ENCODE results near the gene ZSWIM6.

Gene ZSWIM6

GRCh38 chr5:61306531-61307131, 25.4 kb upstream of the ZSWIM6 start:
- no peak for DNase-seq

- DNase-seq: no peak
These were observed 24.9 kb upstream of the ZSWIM6 start for GRCh38 chr5:61307191-61307590.

GRCh38 chr5:61307611-61308010, 24.4 kb upstream of the ZSWIM6 start:
- no peak for DNase-seq

GRCh38 chr5:61308712-61309111, 23.3 kb upstream of the ZSWIM6 start:
- DNase-seq: no peak

GRCh38 chr5:61309115-61309514, 22.9 kb upstream of the ZSWIM6 start:
- no peak for DNase-seq

DNA sequence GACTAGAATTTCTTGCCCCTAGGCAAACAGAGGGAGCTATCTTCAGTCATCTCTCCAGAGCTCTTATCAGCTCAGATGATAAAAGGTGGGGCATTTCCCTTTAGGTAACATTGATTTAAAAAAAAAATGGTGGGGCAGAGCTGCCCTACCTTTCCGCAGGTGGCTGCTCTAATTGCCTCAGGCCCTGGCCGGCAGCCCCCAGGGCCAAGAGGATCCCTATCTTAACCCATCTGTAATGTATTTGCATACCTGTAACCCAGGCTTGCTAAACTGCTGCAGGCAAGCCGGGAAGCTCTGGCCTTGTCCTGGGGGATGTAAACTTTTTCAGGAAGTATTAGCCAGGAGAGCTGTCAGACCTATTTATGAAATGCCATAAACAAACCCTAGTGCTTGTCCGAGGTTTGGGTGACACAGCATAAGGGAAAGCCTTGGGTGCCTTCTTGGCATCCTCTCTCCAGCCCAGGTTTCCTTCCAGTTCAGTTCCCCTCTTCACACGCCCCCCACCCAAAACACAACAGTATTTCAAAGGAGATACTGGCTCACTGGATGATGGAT, 20.9 kb upstream of the ZSWIM6 start:
- no peak for DNase-seq

DNA sequence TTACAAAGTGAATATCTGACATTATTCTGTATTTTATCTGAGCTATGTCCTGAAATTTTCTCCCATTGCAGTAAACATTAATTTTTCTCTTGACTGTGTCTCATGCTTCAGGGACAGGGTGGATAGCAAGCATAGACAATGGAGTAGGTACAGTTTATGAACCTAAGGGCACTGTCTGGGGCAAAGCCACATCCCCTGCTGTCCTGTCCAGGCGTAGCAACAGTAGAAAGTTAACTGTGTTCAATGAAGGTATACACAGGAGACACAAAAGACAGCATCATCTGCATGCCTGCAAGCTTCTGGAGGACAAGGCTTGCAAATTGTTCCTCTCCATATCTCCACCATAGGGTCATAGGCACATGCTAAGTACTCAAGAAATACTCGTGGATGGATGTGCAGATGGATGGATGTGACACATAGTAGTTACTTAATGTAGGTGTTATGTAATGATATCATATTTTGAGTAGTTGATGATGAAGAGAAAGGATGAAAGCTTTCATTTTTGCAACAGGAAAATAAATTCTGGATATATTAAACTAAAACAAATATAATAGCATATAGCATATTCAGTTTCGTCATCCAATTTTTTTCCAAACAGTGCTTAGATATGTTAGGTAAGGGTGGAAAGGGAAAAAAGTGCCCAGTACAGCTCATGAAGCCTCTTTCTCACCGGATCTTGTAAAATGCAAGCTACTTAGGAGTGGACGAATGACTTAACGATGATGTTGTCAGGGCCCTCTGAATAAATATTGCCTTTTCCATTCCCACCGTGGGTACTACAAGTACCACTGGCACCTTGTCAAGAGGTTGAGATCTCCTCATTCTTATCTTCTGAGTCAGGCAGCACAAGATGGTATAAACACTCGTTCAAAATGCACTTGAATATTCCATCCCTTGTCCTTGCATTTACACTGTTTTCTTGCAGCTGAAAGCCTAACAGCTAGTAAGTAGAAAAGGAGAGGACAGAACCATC, 19.9 kb upstream of the ZSWIM6 start:
- DNase-seq: no peak

DNA sequence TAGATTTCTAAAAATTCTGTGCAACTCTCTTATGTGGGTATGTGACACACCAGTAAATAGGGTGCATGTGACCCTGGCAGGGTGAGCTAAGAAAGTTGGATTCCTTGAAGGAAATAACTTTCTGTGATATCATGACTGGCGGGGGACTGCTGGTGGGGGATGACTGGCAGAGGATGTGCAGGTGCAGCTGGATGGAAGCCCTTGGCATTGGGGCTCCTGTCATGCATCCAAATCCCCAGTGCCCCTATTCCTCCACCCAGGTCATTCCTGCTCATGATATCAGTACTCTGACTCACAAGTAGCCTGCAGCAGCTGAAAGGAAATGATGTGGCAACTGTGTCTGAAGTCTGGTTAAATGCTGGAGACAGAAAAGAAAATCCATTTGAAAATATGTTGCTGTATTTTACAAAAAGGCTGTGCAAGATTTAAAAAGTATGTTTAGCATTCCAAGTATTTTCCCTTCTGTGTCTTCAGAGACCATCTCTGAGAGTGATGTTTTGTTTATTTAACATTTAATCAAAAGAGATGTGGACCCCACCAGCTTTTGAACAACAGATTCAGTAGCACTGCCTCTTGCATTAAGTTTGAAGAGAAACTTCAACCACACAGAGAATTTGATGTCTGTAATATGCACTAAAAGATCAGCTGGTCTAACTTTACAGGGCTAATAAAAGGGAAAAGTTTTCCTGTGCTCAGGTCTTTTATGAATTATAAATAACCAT, 17.9 kb upstream of the ZSWIM6 start:
- peak in 1 of 56 donors; percentile 23 for DNase-seq

GRCh38 chr5:61318376-61318775, 13.7 kb upstream of the ZSWIM6 start:
- DNase-seq: no peak

DNA sequence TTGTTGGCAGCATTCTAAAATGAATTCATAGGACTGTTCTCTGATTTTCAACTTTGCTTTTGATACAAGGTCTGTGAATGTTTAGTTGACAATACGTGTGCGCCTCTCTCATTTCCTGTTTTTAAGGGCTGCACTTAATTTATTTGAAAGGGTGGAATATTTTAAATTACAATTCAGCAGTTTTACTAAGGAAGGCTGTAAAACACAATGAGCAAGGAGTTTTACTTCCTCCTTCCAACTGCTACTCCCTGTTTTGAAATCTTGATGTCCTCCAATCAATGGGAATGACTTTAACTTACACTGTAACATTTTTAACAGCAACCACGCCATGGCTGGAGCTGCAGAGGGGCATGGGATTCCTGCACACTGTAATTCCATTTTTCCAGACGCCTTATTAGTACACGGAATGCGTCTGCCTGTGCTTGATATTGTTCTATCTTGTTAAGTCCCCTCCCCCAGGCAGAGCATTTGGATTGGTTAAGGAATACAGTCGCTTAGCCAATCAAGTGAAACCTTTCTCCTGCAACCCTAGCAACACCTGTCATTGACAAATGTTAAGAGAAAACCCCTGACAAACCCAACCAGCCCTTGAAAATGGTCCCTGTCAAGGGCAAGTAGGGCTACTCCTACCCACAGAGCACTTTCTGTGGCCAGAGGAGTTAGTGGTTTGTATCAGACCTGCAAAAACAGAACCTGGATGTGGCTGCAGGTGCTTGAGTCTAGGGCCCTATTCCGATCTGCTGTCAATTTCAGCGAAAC, 12.5 kb upstream of the ZSWIM6 start:
- peak in 12 of 56 donors; percentile 13 to 55 (median 30) for DNase-seq

GRCh38 chr5:61320860-61321259, 11.2 kb upstream of the ZSWIM6 start:
- no peak for DNase-seq

- no peak for DNase-seq
These were observed 10.4 kb upstream of the ZSWIM6 start for GRCh38 chr5:61321669-61322068.

DNA sequence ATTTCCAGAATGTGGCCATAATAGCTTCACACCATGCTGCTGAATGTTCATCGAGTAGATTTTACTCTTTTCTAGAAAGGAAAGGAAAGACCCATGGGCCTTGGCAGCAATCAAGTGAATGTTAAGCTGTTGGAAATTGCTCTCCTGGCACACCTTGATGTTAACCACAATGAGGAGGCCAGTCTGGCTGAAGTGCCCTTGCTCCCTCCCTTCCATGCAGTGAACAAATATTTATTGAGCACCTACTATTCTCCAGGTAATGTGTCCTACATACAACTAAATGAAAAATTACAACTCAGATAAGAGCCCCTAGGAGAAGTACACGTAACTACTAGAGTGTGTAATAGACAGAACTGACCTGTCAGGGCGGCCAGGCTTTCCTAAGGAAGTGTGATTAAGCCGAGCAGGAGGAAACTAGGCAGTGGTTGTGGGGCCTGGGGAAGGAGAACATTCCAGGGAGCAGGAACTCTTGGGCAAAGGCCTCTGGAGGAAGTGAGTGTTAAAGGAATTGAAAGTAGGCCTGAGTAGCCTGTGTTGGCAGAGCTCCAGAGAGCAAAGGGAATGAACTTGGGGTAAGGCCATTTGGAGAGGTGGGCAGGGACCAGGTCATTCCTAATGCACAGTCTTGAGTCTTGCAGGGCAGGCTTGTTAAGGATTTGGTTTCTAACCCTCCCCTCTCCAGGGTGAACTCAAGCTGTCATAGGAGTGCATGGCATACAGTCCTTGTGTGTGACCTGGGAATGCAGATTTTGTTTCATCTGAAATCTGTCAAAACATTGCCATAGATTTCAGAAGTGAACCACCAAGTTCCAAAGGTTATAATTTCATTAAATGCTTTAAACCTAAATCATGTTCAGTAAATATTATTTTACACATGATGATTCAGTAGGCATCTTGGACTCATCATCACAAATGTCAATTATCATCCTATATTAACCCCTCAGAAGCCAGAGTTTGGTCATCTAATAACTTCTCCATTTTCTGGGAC, 9.0 kb upstream of the ZSWIM6 start:
- DNase-seq: peak in 1 of 56 donors; percentile 24

GRCh38 chr5:61327760-61328753, 4.0 kb upstream of the ZSWIM6 start:
- DNase-seq: no peak

DNA sequence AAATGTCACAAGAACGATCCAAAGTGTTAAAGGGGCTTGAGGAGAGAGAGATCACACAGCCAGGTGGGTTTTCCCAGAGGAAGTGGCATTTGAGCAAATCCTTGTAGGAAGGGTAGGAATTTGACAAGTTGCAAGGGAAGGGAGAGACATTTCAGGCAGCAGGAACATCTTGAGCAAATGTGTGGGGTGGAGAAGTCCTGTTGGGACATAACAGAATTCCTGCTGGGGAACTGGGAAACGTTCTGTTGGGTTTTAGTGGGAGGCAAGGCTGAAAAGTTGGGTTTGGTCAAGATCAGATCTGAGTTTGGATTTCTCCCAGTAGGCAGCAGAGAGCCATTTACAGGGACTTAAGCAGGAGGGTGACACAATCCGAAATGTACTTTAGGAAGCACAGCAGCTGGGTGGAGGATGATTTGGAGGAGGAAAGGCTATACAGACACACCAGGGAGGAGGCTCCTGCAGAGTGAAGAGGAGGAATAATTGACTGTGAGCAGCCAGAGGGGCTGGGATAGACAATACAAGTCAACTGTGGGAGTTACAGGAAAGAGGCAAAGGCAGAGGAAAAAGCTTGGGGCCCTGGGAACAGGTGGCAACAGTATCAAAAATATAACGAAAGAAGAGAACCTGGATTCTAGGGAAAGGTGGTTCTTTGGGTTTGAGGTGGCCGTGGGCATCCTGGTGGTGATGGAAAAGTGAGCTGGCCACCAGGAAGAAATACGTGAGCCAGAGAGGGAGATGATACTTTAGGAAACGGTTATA, 3.1 kb upstream of the ZSWIM6 start:
- DNase-seq: peak in 5 of 56 donors; percentile 7 to 42 (median 28)

DNA sequence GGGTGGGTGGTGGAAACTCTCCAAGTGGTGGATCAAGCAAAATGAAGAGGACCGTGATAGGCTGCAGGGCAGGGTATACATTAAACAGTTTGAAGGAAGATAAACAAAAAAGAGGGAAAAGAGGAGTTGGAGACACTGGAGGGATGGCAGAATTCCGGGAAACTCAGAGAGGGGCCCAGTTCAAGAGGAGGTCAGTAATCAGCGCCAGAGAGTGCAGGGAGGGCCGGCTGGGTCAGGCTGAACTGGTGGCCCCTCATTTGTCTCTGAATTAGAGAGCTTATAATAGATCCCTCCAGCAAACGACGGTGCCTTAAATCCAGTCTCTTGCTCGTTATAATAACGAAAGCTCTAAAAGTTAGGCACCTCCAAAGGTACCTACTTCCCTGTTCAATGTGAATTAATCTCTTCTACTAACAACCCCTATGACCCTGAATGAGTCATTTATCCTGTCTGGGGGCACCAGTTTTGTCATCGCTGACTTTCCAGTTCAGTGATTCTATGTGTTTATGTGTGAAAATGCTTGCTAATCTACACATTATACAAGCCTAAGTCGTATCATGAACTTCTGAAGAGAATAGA, 2.4 kb upstream of the ZSWIM6 start:
- no peak for DNase-seq

GRCh38 chr5:61330341-61330844, 1.7 kb upstream of the ZSWIM6 start:
- peak in 18 of 56 donors; percentile 22 to 75 (median 60) for DNase-seq

Measured in nucleus accumbens (tissue), 56 donors.